Hippocampal formation (tissue), 2 donors: ENCODE measurements around the gene ZNF790.

Source experiments
- DNase-seq, 2 donors: peaks; one replicate each; lab custom pipeline; 2025; lab: John Stamatoyannopoulos, UW

ZNF790 gene

GRCh38 chr19:36772311-36773222, 65.6 kb downstream of the ZNF790 start, which contains the start of gene ZNF850:
Gene ZNF850, minus strand, starts transcription at chr19:36772807. Its CDS starts 10,201 bp downstream, at chr19:36762606.
- DNase-seq, result peak; percentile 90 to 97

- DNase-seq, result no peak
Measured at GRCh38 chr19:36771261-36772231, 66.6 kb downstream of the ZNF790 start.
